A549 treated with AZD2906 at 1 μM for 4 hours (cell line): Measurements from ENCODE around the gene SLC1A7. TPM values are rescaled to one million over a fixed set of nuclear protein-coding genes. Genes with fewer than 3 reads are reported as not detected.

Experiments used
- total RNA-seq: library from RNA; stranded (reverse); fragments of 200-300 nt; extraction: Qiagen RNA extraction; gene quantifications from 5 replicates; pipeline ENCODE4 v1.2.3, GENCODE V29; 2022

SLC1A7 gene
- 0.03 TPM in 1 of 5 replicates, not detected in the others for total RNA-seq

GRCh38 chr1:53142226-53142853 is at the start of gene SLC1A7:
TSS of gene SLC1A7 (minus strand) at chr1:53142638. CDS start at chr1:53142449, 189 bp downstream.

GRCh38 chr1:53061859-53062707 is 80.4 kb downstream of the SLC1A7 start, which contains the start of gene PODN:
TSS of gene PODN (plus strand) at chr1:53062213. CDS start at chr1:53069856, 7,643 bp downstream.

Other genes with a start within 250 kb of the SLC1A7 start
- 8.6 to 12.6 TPM (median 10.6 TPM) in 5 replicates for gene ECHDC2, start 220.9 kb downstream of the SLC1A7 start, total RNA-seq
- gene SCP2, start 215.4 kb downstream of the SLC1A7 start, total RNA-seq: 44.5 to 64.8 TPM (median 44.9 TPM) in 5 replicates
- gene PODN, start 80.4 kb downstream of the SLC1A7 start, total RNA-seq: 0.02 TPM in 1 of 5 replicates, not detected in the others
- gene CPT2, start 54.2 kb upstream of the SLC1A7 start, total RNA-seq: 8.1 to 9.8 TPM (median 9.3 TPM) in 5 replicates
- 28.0 to 31.6 TPM (median 29.8 TPM) in 5 replicates for gene CZIB, start 78.0 kb upstream of the SLC1A7 start, total RNA-seq
- gene MAGOH, start 95.9 kb upstream of the SLC1A7 start, total RNA-seq: 60.6 to 80.7 TPM (median 64.0 TPM) in 5 replicates
- gene LRP8, start 185.4 kb upstream of the SLC1A7 start, total RNA-seq: 27.4 to 38.4 TPM (median 34.1 TPM) in 5 replicates